Thoracic aorta (tissue), 2 donors: ENCODE results near the gene TRAIP. TPM values are rescaled to one million over a fixed set of nuclear protein-coding genes. Genes with fewer than 3 reads are reported as not detected.
A peak's percentile ranks its signal among the peaks of the same experiment; 100 is the strongest.

Experiments
- ATAC-seq: fragments of 150-250 bp; one replicate; pipeline ENCODE4 v1.8.0; 2017; ENCODE audit warnings: low read depth; ENCODE audit not compliant: insufficient number of reproducible peaks, low FRiP score
- DNase-seq: peaks from one replicate; pipeline ENCODE4 v3.0.0-alpha.2; 2020; ENCODE audit warnings: low spot score
- H3K27ac ChIP-seq, 2 donors: fragments of 200-600 bp; sonication (generic); 1 replicate in 1 of 2; 2 replicates in 1 of 2; pipeline ENCODE4 v1.5.1; 2016; ENCODE audit warnings: mild to moderate bottlenecking in 2 of 2, moderate library complexity in 2 of 2
- H3K27me3 ChIP-seq: fragments of 200-600 bp; sonication (generic); replicated peaks from 2 replicates; pipeline ENCODE4 v1.6.0; 2016; ENCODE audit warnings: mild to moderate bottlenecking; ENCODE audit not compliant: insufficient read depth
- H3K36me3 ChIP-seq: fragments of 200-600 bp; sonication (generic); one replicate; pipeline ENCODE4 v1.5.1; 2016
- H3K4me1 ChIP-seq, 2 donors: fragments of 200-600 bp; sonication (generic); 1 replicate in 1 of 2; 2 replicates in 1 of 2; pipeline versions ENCODE4 v1.5.1 to v1.6.0; 2016; ENCODE audit warnings: low read depth in 2 of 2, mild to moderate bottlenecking in 1 of 2; ENCODE audit not compliant: control insufficient read depth in 1 of 2
- H3K4me3 ChIP-seq: fragments of 200-600 bp; sonication (generic); 2 replicates; pipeline ENCODE4 v1.5.1; 2016; ENCODE audit warnings: mild to moderate bottlenecking
- H3K9me3 ChIP-seq: fragments of 200-600 bp; sonication (generic); 2 replicates; pipeline ENCODE4 v1.5.1; 2016
- CTCF ChIP-seq: fragments of 200-600 bp; sonication (generic); IDR thresholded peaks from one replicate; pipeline ENCODE4 v1.5.1; 2019; ENCODE audit warnings: antibody characterized with exemption
- total RNA-seq, 2 donors: library from RNA; depleted of rRNA; stranded (reverse); fragments of >200 nt; gene quantifications; one replicate each; pipeline versions ENCODE4 v1.1.0 to v1.2.3, GENCODE V29; 2016

The TRAIP gene
- total RNA-seq, 2 donors from 2014 or later: 2.3 to 3.2 TPM

- DNase-seq (no peak), ATAC-seq (no peak)
- H3K4me3 ChIP-seq: peak overlapping the region; percentile 79
- no peak for TF ChIP-seq CTCF
- peaks cover 5 to 13% of the 10 kb centered on the region in 2 donors for H3K4me1 ChIP-seq
- no peaks in the 10 kb centered on the region for H3K9me3 ChIP-seq
- H3K27ac ChIP-seq: no peak overlapping the region
- H3K27me3 ChIP-seq: no peaks in the 10 kb centered on the region
- no peaks in the 10 kb centered on the region for H3K36me3 ChIP-seq
Measured at GRCh38 chr3:49855662-49856061, 702 bp downstream of the TRAIP start.

- no peaks in the 10 kb centered on the region for H3K27me3 ChIP-seq
- no peaks in the 10 kb centered on the region for H3K9me3 ChIP-seq
- H3K27ac ChIP-seq: no peak overlapping the region
- no peaks in the 10 kb centered on the region for H3K4me1 ChIP-seq
- H3K4me3 ChIP-seq: no peak overlapping the region
- DNase-seq: no peak
- no peaks in the 10 kb centered on the region for H3K36me3 ChIP-seq
- TF ChIP-seq CTCF: no peak
- ATAC-seq: no peak
Measured at GRCh38 chr3:49845694-49846093, 10.7 kb downstream of the TRAIP start.

- no peak for TF ChIP-seq CTCF
- ATAC-seq (no peak), DNase-seq (no peak)
Measured at GRCh38 chr3:49844464-49845183, 11.7 kb downstream of the TRAIP start.

GRCh38 chr3:49842843-49843517 lies 13.4 kb downstream of the TRAIP start:
- H3K4me3 ChIP-seq: no peak overlapping the region
- H3K36me3 ChIP-seq: no peaks in the 10 kb centered on the region
- H3K9me3 ChIP-seq: no peaks in the 10 kb centered on the region
- DNase-seq (no peak), ATAC-seq (no peak)
- H3K4me1 ChIP-seq: peaks cover 0 to 12% of the 10 kb centered on the region in 2 donors
- H3K27ac ChIP-seq: no peak overlapping the region
- no peak for TF ChIP-seq CTCF
- no peaks in the 10 kb centered on the region for H3K27me3 ChIP-seq

More at GRCh38 chr3:49844464-49845183, 11.7 kb downstream of the TRAIP start:
- peaks cover 0 to 3% of the 10 kb centered on the region in 2 donors for H3K4me1 ChIP-seq
- H3K27ac ChIP-seq: no peak overlapping the region
- no peaks in the 10 kb centered on the region for H3K27me3 ChIP-seq
- H3K9me3 ChIP-seq: no peaks in the 10 kb centered on the region
- no peaks in the 10 kb centered on the region for H3K36me3 ChIP-seq
- no peak overlapping the region for H3K4me3 ChIP-seq

- H3K27me3 ChIP-seq: no peaks in the 10 kb centered on the region
- H3K27ac ChIP-seq: no peak overlapping the region
- TF ChIP-seq CTCF: no peak
- no peaks in the 10 kb centered on the region for H3K36me3 ChIP-seq
- H3K4me1 ChIP-seq: peaks cover 0 to 12% of the 10 kb centered on the region in 2 donors
- no peaks in the 10 kb centered on the region for H3K9me3 ChIP-seq
- DNase-seq (no peak), ATAC-seq (no peak)
- H3K4me3 ChIP-seq: no peak overlapping the region
Measured at GRCh38 chr3:49841806-49842205, 14.6 kb downstream of the TRAIP start.
